Activated T-helper 1 cell treated with anti-CD3 and anti-CD28 coated beads, Interleukin-2, amount 50 U/mL, for 16 hours (primary cell): ENCODE data around the gene C2CD3.
"Not testable (repeated sequence)": the region's sequence is repeated elsewhere in the genome, so short reads cannot be mapped to it uniquely, and the experiment has no call there.

ENCODE experiments used
- DNase-seq, 2 donors: peaks; one replicate each; pipeline ENCODE4 v3.0.0-alpha.2; 2020; ENCODE audit warnings: low read depth in 1 of 2, low spot score in 1 of 2

C2CD3 gene

GRCh38 chr11:74168838-74169237 is 2.0 kb downstream of the C2CD3 start:
- no peak for DNase-seq

- DNase-seq: no peak
Observed at GRCh38 chr11:74162681-74163467, 7.9 kb downstream of the C2CD3 start.

GRCh38 chr11:74159642-74160041 is 11.2 kb downstream of the C2CD3 start:
- no peak for DNase-seq

- no peak for DNase-seq
Observed at GRCh38 chr11:74157169-74157568, 13.6 kb downstream of the C2CD3 start.

- DNase-seq: no peak
Observed at GRCh38 chr11:74154620-74155281, 16.1 kb downstream of the C2CD3 start.

GRCh38 chr11:74153224-74153623 is 17.6 kb downstream of the C2CD3 start:
- no peak for DNase-seq

- DNase-seq: no peak
Observed at GRCh38 chr11:74147199-74147929, 23.4 kb downstream of the C2CD3 start.

GRCh38 chr11:74144592-74144991 is 26.2 kb downstream of the C2CD3 start:
- no peak for DNase-seq

GRCh38 chr11:74142624-74143023 is 28.2 kb downstream of the C2CD3 start:
- DNase-seq: no peak

GRCh38 chr11:74141908-74142307 is 28.9 kb downstream of the C2CD3 start:
- no peak for DNase-seq

- no peak for DNase-seq
Observed at GRCh38 chr11:74141241-74141695, 29.5 kb downstream of the C2CD3 start.

GRCh38 chr11:74139919-74140431 is 30.8 kb downstream of the C2CD3 start:
- not testable (repeated sequence) for DNase-seq

GRCh38 chr11:74139151-74139918 is 31.5 kb downstream of the C2CD3 start:
- no peak for DNase-seq

GRCh38 chr11:74138572-74138971 is 32.2 kb downstream of the C2CD3 start:
- DNase-seq: no peak

GRCh38 chr11:74138021-74138420 is 32.8 kb downstream of the C2CD3 start:
- DNase-seq: no peak

- no peak for DNase-seq
Observed at GRCh38 chr11:74135127-74135840, 35.5 kb downstream of the C2CD3 start.

- DNase-seq: no peak
Observed at GRCh38 chr11:74134661-74135060, 36.1 kb downstream of the C2CD3 start.

- DNase-seq: no peak
Observed at GRCh38 chr11:74133436-74133835, 37.4 kb downstream of the C2CD3 start.

GRCh38 chr11:74132833-74133232 is 38.0 kb downstream of the C2CD3 start:
- no peak for DNase-seq

GRCh38 chr11:74129121-74129520 is 41.7 kb downstream of the C2CD3 start:
- not testable (repeated sequence) for DNase-seq
